Endometrium (tissue), 2 donors: ENCODE data around the gene PVALB.

Source experiments
- FAIRE-seq: peaks from 2 replicates; lab custom pipeline; 2012; peaks lifted over from hg19 to GRCh38; lab: Jason Lieb, UNC
- donor health status: control.
- donor health status: control.

Gene PVALB, protein sequence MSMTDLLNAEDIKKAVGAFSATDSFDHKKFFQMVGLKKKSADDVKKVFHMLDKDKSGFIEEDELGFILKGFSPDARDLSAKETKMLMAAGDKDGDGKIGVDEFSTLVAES

DNA sequence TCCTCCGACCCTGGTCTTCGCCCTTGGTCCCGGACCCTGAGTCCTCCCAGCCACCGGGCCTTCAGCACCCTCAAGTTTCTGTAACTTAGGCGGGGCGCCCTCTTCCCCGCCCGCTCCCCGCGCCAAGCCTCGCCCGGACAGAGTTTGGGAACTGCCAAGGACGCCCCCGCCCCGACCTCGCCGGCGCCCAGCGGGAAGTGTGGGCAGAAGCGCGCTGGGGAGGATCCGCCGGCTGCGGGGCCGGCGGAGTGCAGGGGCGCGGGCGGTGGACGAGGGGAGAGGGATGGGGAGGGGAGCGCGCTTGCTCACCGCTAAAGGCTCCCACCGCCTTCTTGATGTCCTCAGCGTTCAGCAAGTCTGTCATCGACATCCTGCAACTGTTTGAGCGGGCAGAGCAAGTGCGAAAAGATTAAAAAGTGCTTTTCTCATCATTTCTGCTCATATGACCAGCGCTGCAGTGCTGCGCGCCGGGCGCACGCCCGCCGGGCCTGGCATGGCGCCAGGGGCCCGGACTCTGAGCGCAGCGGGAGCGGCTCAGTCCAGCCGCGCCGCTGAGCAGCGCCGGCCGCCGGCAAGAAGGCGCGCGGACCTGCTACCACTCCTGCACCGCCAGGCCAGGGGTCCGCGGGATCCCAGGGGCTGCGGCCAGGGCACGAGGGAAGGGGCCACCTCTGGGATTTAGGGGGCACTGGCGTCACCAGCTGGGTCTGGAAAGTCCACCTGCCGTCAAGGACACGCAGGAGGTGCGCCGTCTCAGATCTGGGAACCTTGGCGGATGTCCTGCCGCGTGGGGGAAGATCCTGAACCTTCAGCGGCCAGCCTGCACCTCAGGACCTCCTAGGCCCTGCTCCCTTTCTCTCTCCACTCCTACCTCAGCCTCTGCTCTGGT lies at the start of gene PVALB:
PVALB (minus strand) TSS at position 400 of the 889 bp plus-strand sequence; CDS start at position 370, 30 bp downstream.
- FAIRE-seq, result no peak

DNA sequence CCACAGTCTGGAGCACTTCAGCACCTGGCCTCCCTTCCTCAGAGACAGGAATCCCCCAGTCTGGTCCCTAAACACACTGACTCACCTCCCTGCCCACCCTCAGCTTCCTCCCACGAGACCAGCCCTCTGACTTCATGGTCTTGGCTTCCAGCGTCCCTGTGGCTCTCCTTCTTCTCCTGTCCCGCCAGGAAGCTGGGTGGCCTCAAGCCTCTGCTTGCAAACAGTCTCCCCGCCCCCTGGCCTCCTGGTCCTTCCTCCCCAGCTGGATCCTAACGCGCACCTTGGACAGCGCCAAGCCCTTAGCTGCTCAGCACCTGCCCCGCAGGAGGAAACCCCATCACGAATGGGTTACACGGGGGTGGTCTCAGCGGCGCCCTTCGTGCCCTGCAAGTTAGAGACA lies 48.5 kb upstream of the PVALB start:
- FAIRE-seq, result no peak

DNA sequence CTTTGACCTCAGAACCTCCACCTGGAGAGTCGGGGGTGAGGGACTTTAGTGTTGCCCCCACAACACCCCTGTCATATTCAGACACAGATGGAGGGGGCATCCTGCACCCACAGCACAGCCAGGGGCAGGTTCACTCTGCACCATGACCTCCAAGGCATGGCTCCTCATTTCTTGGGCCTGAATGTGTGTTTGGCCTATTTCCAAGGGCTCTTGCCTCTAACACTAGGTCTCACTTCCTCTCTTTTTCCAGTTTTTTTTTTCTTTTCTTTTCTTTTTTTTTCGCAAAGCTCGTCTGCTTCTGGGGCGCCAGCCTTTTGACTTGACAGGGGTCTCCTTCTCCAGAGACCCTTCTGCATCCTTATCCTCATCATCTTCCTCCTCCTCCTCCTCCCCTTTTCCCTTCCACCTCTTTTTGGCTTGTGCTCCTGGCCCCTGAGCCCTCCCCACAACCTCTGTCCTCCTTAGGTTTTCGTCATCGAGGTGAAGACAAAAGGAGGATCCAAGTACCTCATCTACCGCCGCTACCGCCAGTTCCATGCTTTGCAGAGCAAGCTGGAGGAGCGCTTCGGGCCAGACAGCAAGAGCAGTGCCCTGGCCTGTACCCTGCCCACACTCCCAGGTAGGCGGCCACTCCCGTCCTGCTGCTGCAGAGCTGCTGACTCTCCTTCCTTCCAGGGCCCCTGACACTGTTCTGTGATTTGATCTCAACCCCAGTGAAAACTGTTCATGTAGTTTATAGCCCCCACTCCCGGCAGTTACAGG lies 47.8 kb upstream of the PVALB start:
- no peak for FAIRE-seq

DNA sequence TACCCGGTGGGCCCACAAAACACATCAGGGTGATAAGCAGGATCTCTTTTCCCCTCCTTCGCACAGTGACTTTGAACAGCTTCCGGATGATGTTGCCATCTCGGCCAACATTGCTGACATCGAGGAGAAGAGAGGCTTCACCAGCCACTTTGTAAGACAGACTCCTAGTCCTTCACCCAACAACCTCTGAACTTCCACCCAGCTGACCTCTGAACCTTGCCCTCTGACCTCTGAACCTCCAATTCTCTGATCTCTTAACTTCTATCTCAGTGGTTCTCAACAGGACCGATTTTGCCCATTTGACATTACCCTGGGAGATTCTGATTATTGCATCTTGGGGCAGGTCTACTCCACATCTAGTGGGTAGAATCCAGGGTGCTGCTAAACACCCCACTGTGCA lies 47.1 kb upstream of the PVALB start:
- no peak for FAIRE-seq

DNA sequence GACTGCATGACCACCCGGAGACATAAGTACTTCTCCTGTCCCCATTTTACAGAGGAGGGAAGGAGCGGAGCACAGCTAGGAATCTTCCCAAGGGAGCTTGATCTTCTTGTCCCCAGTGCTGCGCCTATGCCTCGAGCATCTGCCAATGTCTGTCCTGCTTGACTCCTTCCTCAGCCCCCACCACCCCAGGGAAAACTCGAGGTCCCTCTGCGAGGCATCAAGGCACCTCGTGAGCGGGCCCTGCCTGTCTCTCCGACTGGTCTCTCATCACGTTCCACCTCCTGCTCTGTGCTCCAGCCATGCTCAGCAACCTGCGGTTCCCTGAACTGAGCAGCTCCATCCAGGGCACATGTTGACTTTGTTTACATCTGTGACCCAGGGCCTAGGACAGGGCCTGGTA lies 46.4 kb upstream of the PVALB start:
- no peak for FAIRE-seq

DNA sequence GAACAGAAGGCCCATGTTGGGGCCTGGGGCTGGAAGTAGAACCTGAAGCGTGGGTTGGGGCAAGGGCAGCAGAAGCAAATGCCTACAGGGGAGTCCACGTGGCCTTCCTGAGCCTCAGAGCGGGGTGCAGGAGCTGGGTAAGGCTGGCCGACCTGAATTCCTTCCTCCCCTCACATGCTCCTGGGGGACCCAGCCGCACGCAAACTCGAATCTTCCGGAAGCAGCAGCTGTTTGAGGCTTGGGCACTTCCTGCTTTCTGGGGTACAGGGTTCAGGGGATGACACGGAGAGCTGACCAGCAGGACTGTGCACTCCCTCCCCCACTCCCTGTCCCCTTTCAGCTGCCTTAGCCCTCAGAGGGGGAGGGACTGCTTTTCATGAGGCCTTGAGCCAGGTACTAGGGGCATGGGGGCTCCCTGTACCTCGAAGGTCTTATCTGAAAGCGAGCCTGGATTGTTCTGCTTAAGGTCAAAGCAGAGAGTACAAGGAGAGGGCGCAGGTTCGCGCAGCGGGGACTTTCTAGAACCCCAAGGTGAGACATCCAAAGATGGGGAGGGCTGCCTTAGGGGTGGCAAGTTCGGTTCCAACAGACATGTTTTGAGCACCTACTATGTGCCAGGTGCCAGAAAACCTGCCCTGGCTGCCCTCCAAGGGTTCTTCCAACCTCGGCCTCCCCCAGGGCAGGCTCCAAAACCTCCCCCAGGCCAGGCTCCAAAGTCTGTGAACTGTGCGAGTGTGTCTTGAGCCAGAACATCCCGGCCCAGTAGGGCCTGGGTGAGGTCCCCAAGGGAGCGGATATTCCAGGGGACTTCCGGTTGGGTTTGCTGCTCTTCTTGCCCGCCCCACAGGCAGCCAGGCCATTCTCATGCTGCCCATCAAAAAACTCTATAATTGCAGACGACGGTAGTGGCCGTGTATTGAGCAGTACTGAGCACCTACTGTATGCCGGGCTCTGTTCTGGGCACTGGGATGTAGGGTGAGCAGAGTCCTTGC lies 45.7 kb upstream of the PVALB start:
- no peak for FAIRE-seq

DNA sequence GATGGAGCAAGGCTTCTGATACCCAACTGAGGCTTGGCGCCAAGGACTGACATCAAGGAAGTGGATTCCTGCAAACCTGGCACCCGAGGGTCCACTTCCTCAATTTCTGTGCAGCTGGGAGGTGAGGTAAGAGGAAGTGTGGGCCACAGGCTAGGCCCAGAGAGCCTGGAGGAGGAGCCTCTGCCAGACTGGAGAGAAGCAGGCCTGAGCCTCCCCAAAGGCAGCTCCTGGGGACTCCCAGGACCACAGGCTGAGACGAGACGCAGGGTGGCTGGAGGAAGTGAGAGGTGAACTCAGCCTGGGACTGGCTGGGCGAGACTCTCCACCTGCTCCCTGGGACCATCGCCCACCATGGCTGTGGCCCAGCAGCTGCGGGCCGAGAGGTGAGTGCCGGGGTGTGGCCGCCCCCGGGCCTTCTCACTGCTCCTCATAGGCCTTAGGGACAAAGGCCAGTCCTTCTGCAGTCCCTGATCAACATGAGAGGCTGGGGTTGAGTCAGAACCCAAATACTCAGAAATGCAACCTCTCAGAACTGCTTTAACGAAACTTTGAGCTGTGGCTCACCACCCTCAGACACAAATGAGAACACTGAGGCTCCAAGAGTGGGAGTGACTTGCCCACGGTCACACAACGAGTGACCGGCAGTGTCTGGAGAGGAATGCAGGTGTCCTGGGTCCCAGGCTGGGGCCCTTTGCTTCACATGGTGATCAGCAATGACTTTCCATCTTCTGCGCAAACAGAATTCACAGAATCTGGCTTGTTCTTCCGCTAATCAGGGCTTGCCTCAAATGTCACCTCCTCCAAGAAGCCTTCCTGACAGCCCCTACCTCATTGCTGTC lies 44.2 kb upstream of the PVALB start, which contains the start of gene NCF4:
NCF4 (plus strand) TSS at position 186 of the 839 bp plus-strand sequence; CDS start at position 352, 166 bp downstream.
- FAIRE-seq, result no peak

DNA sequence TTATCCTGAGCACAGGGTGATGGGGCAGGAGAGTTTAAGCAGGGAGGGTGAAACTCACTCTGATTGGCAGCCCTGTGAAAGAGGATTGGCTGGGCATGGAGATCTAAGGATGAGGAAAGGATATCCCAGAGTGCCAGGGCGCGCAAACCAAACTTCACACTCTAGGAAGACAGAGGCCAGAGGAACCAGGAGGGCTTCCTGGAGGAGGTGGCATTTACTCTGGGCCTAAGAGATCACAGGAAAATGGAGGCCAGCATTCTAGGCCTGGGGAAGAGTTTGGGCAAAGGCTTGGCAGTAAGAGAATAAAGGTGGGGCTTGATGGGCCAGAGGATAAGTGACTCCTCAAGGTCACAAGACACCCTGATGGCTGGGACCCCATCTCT lies 43.6 kb upstream of the PVALB start:
- no peak for FAIRE-seq

DNA sequence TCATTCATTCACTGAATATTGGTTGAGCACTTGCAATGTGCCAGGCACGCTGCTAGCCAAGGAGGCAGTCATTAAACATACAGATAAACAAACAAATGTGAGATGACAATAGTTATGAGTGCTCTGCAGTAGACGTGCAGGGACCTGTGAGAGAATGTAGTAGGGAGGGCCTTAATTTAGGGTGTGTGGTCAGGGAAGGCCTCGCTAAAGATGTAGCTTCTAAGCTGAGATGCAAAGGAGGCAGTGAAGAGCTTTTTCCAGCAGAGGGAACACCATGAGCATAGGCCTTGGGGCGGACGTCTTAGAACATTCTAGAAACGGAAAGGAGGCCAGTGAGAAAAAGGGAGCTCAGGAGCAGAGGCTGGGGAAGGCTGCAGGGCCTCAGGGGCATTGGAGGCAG lies 43.2 kb upstream of the PVALB start:
- FAIRE-seq, result no peak

DNA sequence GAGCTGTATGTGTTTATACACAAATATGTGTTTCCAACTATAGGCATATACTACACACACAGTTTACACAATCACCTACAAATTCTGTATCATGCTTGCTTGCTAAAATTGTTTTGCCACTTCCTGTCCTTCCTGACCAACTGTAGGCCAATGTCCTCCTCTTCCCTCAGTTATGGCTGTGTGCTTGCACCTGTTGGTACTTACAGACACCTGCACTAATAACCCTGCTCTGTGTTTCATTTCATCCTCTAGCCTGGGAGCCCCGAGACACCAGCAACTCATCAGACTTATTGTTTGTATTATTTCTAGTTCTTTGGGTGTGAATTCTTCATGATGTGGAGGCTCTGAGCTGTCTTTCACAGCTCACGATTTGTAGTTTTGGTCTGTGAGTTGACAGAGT lies 42.1 kb upstream of the PVALB start:
- FAIRE-seq, result no peak

DNA sequence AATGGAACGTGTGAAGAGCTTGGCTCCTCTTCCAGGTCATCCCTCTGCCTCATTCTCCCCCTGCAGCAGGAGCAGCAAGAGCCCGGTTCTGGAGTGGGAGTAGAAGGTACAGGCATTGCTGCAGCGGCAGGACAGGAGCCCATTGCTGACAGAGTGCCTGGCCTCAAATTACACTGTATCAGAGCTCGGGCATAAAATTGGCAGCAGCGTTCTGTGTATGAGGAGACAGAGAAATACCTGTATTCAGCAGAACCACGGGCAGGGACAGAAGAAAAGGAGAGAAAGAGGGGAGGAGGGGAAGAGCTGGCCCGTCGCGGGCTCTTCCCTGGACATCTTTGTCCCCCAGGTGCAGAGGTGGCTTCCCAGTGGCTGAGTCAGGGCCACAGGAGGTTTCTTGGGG lies 41.3 kb upstream of the PVALB start:
- FAIRE-seq, result no peak

DNA sequence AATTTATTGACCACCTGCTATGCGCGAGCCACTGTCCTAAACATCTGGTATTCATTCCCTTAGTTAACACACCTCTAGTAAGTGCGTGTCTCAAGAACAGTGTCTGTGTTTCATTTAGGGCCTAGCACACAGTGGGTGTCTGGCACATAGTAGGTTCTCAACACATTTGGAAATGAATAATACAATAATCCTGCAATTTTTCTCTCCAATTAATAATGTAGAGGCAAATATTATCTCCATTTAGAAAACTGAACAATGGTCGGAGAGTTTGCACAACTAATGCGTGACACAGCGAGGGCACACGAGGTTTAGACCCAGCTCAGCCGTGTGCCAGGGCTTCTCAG lies 39.9 kb upstream of the PVALB start:
- no peak for FAIRE-seq

DNA sequence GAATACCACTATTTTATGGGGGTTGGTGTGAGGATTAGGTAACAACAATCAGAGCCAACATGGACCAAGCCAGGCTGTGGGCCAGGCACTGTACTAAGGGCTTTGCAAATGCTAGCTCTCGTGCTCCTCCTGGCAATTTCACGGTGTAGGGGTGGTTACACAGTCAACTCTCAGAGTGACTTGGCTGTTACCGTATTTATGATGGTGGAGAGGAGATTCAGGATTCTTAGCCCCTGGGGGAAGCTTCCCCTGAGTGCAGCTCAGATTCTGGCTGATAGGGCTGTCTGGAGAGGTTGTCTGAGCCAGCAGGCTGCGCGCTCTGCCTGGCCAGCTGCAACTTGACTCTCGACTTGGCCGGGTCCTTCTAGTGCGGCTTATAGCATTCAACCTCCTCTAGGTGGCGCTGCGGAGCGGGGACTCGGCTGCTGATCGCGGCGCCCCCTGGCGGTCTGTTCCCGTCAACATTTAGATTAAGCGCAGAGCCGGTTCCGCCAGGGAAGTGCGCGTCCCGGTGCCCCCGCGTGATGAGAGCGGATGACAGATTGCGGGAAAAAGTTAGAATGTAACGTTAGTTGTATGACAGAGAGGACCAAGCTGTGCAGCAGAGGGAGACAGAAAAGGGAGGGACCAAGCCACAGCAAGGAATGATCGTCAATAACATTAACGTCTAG lies 39.4 kb upstream of the PVALB start:
- FAIRE-seq, result peak; percentile 71

DNA sequence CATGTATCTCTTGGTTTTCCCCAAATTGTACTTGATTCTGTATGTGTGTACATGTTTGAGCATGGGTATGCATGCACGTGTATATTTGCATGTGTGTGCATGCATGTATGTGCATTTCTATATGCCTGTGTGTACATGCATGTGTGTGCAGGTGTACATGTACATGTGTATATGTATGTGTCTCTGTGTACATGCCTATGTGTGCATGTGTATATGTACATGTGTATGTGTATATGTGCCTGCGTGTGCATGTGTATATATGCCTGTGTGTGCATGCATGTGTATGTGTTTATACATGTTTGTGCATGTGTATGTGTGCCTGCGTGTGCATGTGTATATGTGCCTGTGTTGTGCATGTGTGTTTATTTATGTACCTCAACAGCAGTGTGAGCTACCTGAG lies 38.6 kb upstream of the PVALB start:
- FAIRE-seq, result no peak

DNA sequence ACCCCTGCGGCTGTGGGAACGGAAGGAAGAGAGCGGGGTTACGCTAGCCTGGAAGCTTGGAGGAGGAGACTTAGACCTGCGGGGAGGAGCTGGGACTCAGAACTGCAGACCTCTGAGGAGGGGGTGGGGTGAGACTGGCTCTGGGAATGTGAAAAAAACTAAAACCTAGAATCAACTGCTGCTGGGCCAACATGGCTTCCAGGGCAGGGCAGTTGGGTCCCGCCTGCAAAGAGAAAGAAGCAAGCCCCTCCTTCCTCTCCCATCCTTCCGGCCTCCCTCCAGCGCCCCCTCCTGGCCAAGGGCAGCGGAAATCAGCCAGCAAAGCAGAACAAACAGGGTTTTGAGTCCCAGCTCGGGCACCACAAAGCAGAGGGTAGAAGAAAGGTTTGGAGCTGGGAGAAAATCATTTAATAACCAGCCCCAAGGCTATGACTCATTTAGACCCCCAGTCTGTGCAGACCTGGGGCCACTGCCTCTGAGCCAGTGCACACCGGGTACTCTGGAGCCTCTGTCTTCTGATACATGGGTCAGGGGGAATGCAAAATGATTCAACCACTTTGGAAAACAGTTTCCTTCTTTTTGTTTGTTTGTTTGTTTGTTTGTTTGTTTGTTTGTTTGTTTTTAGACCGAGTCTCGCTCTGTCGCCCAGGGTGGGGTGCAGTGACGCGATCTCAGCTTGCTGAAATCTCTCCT lies 36.7 kb upstream of the PVALB start:
- FAIRE-seq, result no peak

DNA sequence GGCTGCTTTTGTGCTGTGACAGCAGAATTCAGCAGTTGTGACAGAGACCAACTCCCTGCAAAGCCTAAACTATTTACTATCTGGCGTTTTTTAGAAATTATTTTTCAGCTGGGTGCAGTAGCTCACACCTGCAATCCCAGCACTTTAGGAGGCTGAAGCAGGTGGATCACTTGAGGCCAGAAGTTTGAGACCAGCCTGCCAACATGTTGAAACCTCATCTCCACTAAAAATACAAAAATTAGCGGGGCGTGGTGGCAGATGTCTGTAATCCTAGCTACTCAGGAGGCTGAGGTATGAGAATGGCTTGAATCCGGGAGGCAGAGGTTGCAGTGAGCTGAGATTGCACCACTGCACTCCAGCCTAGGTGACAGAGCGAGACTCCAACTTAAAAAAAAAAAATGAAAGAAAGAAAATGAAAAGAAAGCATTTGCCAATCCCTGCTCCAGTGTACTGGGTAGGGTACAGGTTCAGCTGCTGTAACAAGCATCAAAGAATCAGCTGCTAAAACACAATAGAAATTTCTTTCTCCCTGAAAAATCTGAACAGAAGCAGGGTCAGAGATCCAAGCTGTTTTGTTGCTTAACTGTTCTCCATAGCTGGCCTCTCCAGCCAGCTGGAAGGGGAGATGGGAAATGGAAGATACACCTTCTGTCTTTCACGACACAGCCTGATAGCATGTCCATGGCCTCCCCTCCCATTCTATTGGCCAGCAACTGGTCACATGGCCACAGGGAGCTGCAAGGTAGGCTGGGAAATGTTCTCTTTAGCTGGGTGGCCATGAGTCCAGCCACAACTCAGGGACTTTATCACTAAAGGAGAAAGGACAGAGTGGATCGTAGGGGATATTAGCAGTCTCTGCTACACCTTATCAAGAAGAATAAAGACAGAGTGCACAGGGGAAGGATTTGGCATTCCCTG lies 35.5 kb upstream of the PVALB start:
- FAIRE-seq, result no peak

DNA sequence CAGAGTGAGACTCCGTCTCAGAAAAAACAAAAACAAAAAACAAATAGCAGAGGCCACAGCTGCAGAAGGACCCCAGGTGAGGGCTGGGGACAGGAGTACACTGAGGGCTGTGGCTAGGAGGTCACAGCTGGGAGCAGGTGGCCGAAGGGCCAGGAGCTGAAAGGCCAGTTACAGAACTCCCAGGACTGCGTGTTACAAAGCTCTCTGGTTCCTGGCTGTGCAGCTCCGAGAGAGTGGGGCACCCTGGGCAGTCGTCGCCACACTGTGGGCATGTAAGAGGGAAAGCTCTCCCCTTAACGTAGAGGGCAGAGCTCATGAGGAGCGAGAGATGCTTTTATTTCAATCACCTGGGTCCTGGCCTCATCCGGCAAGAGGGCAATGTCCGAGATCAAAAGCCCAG lies 33.8 kb upstream of the PVALB start:
- no peak for FAIRE-seq

DNA sequence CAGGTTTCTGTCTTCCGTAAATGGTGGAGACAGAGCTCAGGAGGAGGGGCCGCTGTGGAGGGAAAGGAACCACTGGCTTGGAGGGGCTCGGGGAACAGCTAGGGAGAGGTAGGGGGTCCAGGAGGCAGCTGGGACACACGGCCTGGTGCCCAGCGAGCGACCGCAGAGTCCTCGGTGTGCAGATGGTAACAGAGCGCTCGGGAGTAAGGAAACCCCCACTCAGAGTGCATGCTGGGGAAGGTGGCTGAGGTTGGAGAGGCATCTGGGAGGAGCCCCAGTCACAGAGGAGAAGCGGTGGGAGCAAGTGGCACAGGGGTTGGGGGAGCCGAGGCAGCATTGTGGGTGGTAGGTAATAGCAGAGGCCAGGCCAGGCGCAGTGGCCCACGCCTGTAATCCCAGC lies 33.2 kb upstream of the PVALB start:
- FAIRE-seq, result no peak

DNA sequence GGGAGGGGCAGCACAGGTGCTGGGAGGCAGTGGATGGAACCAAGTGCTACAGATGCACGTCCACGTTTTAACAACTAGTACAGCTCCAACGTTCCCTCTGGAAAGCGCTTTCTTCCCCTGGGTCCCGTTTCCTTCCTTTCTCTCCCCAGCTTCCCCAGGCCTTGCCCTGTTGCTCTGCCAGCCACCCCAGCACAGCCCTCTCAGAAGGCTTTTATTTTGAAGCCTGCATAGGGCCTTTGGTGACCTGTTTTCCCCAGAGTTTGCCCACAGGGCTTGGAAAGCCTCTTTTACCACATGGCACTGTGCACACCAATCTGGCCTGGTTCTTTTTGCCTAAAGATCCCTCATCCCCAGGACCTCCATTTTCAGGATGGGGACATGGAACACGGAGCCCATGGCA lies 30.1 kb upstream of the PVALB start:
- FAIRE-seq, result no peak
